Breast epithelium (tissue), 4 donors: ENCODE data around the gene SLC17A8. TPM values are rescaled to one million over a fixed set of nuclear protein-coding genes. Genes with fewer than 3 reads are reported as not detected.

Source experiments
- DNase-seq, 2 donors: peaks; one replicate each; pipeline ENCODE4 v3.0.0-alpha.2; 2019; ENCODE audit warnings: low spot score in 2 of 2
- H3K27ac ChIP-seq, 2 donors: fragments of 200-600 bp; sonication (generic) in 1 of 2; one replicate each; pipeline ENCODE4 v1.5.1; 2016 to 2019; ENCODE audit warnings: mild to moderate bottlenecking in 1 of 2
- H3K27me3 ChIP-seq, 2 donors: fragments of 200-600 bp; sonication (generic) in 1 of 2; one replicate each; pipeline versions ENCODE4 v1.5.1 to v1.6.0; 2017 to 2019; ENCODE audit warnings: control low read depth in 1 of 2, mild to moderate bottlenecking in 1 of 2
- H3K36me3 ChIP-seq: fragments of 200-600 bp; one replicate; pipeline ENCODE4 v1.5.1; 2019
- H3K4me1 ChIP-seq, 2 donors: fragments of 200-600 bp; sonication (generic); one replicate each; pipeline ENCODE4 v1.5.1; 2016 to 2019; ENCODE audit warnings: control low read depth in 1 of 2
- H3K4me3 ChIP-seq, 3 donors: fragments of 200-600 bp; sonication (generic); 1 replicate in 2 of 3; 2 replicates in 1 of 3; pipeline ENCODE4 v1.5.1; 2016 to 2019; ENCODE audit warnings: mild to moderate bottlenecking in 3 of 3, moderate library complexity in 2 of 3
- H3K9me3 ChIP-seq, 2 donors: fragments of 200-600 bp; sonication (generic) in 1 of 2; one replicate each; pipeline ENCODE4 v1.5.1; 2016 to 2019; ENCODE audit warnings: control low read depth in 1 of 2
- CTCF ChIP-seq, 3 donors: fragments of 450-650 bp; IDR thresholded peaks; one replicate each; pipeline ENCODE4 v1.5.1; 2016 to 2017; ENCODE audit warnings: antibody characterized with exemption in 3 of 3, mild to moderate bottlenecking in 3 of 3, moderate library complexity in 3 of 3
- POLR2A ChIP-seq: fragments of 450-650 bp; IDR thresholded peaks from one replicate; pipeline ENCODE4 v1.6.1; 2016; ENCODE audit warnings: antibody characterized with exemption, mild to moderate bottlenecking, moderate library complexity
- POLR2AphosphoS5 ChIP-seq, 3 donors: sonication (generic); formaldehyde crosslinking; IDR thresholded peaks; one replicate each; pipeline ENCODE4 v1.6.1; 2017; ENCODE audit warnings: antibody characterized with exemption in 3 of 3
- intact Hi-C: fragments of 100-400 bp; cut with DNase I; formaldehyde crosslinking; loops from one replicate; pipeline ENCODE4 v1.15.1; 2023; ENCODE audit warnings: low total_unique reads
- total RNA-seq, 3 donors: library from RNA; depleted of rRNA; stranded (reverse); fragments of >200 nt; gene quantifications; one replicate each; pipeline ENCODE4 v1.1.0, GENCODE V29; 2016

The SLC17A8 gene
- total RNA-seq, 3 donors from 2014 or later, result not detected

GRCh38 chr12:100468126-100468525 is 111.3 kb downstream of the SLC17A8 start:
- Histone ChIP-seq H3K4me3 (no peak overlapping the region), H3K27me3 (no peaks in the 10 kb centered on the region), H3K36me3 (no peaks in the 10 kb centered on the region), H3K4me1 (no peaks in the 10 kb centered on the region), H3K9me3 (no peaks in the 10 kb centered on the region), H3K27ac (no peak overlapping the region)
- DNase-seq, result no peak
- intact Hi-C loops, result no loop called here
- TF ChIP-seq POLR2A (no peak), POLR2AphosphoS5 (IDR thresholded peaks at IDR 0.05) (no peak), CTCF (IDR thresholded peaks at IDR 0.05) (no peak)

Other genes with a start within 250 kb of the SLC17A8 start
- gene BLTP3B, start 214.2 kb upstream of the SLC17A8 start, total RNA-seq, result 10 to 100 TPM; 29.2 to 42.4 (median 40.8) TPM
- 10 to 100 TPM; 11.2 to 33.5 (median 21.0) TPM for gene ACTR6, start 156.3 kb upstream of the SLC17A8 start, total RNA-seq
- gene DEPDC4, start 90.0 kb upstream of the SLC17A8 start, total RNA-seq, result 1 to 10 TPM; 1.3 to 2.3 (median 2.0) TPM
- 10 to 100 TPM; 39.4 to 92.2 (median 53.7) TPM for gene SCYL2, start 89.9 kb upstream of the SLC17A8 start, total RNA-seq
- under 1 TPM in 1 of 3 donors, not detected in 2; 0.15 TPM for gene NR1H4, start 116.8 kb downstream of the SLC17A8 start, total RNA-seq
- 1 to 10 TPM; 2.3 to 7.0 (median 5.9) TPM for gene GAS2L3, start 216.6 kb downstream of the SLC17A8 start, total RNA-seq